GM12864 (cell line): ENCODE measurements around the gene ILF2.

ENCODE experiments used
- DNase-seq: peaks from one replicate; pipeline ENCODE4 v3.0.0-alpha.2; 2011; ENCODE audit warnings: low read depth
- H3K4me3 ChIP-seq: 2 replicates; pipeline ENCODE4 v1.5.1; 2011; ENCODE audit warnings: mild to moderate bottlenecking, low read depth, low read length, control low read depth
- TF ChIP-seq, protein P1 (sequence below): IDR thresholded peaks from 2 replicates; pipeline ENCODE4 v1.5.1; 2011; ENCODE audit warnings: low read depth, mild to moderate bottlenecking, moderate library complexity, low read length, control low read depth, inconsistent platforms; ENCODE audit errors: missing control alignments

The ILF2 gene

GRCh38 chr1:153612755-153613331 lies 58.0 kb downstream of the ILF2 start, which contains the start of gene S100A16:
Gene S100A16 (minus strand): TSS chr1:153613137. CDS start chr1:153608151, 4,986 bp downstream.
- no peak within 1 kb of the TSS for H3K4me3 ChIP-seq
- DNase-seq = no peak
- TF ChIP-seq, protein P1, sequence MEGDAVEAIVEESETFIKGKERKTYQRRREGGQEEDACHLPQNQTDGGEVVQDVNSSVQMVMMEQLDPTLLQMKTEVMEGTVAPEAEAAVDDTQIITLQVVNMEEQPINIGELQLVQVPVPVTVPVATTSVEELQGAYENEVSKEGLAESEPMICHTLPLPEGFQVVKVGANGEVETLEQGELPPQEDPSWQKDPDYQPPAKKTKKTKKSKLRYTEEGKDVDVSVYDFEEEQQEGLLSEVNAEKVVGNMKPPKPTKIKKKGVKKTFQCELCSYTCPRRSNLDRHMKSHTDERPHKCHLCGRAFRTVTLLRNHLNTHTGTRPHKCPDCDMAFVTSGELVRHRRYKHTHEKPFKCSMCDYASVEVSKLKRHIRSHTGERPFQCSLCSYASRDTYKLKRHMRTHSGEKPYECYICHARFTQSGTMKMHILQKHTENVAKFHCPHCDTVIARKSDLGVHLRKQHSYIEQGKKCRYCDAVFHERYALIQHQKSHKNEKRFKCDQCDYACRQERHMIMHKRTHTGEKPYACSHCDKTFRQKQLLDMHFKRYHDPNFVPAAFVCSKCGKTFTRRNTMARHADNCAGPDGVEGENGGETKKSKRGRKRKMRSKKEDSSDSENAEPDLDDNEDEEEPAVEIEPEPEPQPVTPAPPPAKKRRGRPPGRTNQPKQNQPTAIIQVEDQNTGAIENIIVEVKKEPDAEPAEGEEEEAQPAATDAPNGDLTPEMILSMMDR = no peak

- no peak overlapping the region for H3K4me3 ChIP-seq
These were observed 58.6 kb downstream of the ILF2 start for GRCh38 chr1:153612111-153612754.

More at GRCh38 chr1:153612111-153612754, 58.6 kb downstream of the ILF2 start:
- TF ChIP-seq, protein P1 = no peak
- no peak for DNase-seq
